ENCODE results near the gene DPEP3.

- TF ChIP-seq CTCF (conservative IDR thresholded peaks at IDR 0.05; ENCODE audit: low read depth, low read length) = no peak
- no peak for TF ChIP-seq EZH2 (IDR thresholded peaks at IDR 0.05; ENCODE audit: low read length, unreplicated experiment)
These were observed 9.7 kb upstream of the DPEP3 start for GRCh38 chr16:67990018-67990386.
